ENCODE results near the gene SMIM7.
"Not testable (repeated sequence)": the region's sequence is repeated elsewhere in the genome, so short reads cannot be mapped to it uniquely, and the experiment has no call there.

The SMIM7 gene

GRCh38 chr19:16654627-16655026 is 5.3 kb downstream of the SMIM7 start:
- 75 to 100% methylated on average over 1 of the region's 3 CpGs for WGBS, 2 experiments (ENCODE audit: insufficient coverage in 2 of 2)
- Histone ChIP-seq H3K9me3 (ENCODE audit: control insufficient read depth, low read length) (no peaks in the 10 kb centered on the region), H3K27ac (ENCODE audit: low read depth, low read length, severe bottlenecking) (no peak overlapping the region), H3K36me3 (ENCODE audit: control insufficient read depth, insufficient read depth, low read length) (peaks cover 87% of the 10 kb centered on the region), H3K4me1 (ENCODE audit: control insufficient read depth, insufficient read depth, low read length, poor library complexity, severe bottlenecking) (peaks cover 3% of the 10 kb centered on the region), H3K4me3 (ENCODE audit: extremely low read depth, insufficient read depth, low read length, poor library complexity, severe bottlenecking) (no peak overlapping the region)

- peaks cover 91% of the 10 kb centered on the region for H3K36me3 ChIP-seq (ENCODE audit: control insufficient read depth, insufficient read depth, low read length)
- WGBS, 2 experiments (ENCODE audit: insufficient coverage in 2 of 2), result 95 to 100% methylated on average over 3 of the region's 3 CpGs
Observed at GRCh38 chr19:16654140-16654539, 5.8 kb downstream of the SMIM7 start.

GRCh38 chr19:16652854-16653253 is 7.1 kb downstream of the SMIM7 start:
- Histone ChIP-seq H3K4me1 (ENCODE audit: control insufficient read depth, insufficient read depth, low read length, poor library complexity, severe bottlenecking) (no peaks in the 10 kb centered on the region), H3K36me3 (ENCODE audit: control insufficient read depth, insufficient read depth, low read length) (peaks cover 87% of the 10 kb centered on the region)
- WGBS, 2 experiments (ENCODE audit: insufficient coverage in 2 of 2), result 97% methylated on average over 6 to 7 of the region's 7 CpGs

More at GRCh38 chr19:16654140-16654539, 5.8 kb downstream of the SMIM7 start:
- Histone ChIP-seq H3K4me3 (ENCODE audit: extremely low read depth, insufficient read depth, low read length, poor library complexity, severe bottlenecking) (no peak overlapping the region), H3K9me3 (ENCODE audit: control insufficient read depth, low read length) (no peaks in the 10 kb centered on the region), H3K4me1 (ENCODE audit: control insufficient read depth, insufficient read depth, low read length, poor library complexity, severe bottlenecking) (peaks cover 3% of the 10 kb centered on the region), H3K27ac (ENCODE audit: low read depth, low read length, severe bottlenecking) (no peak overlapping the region)

GRCh38 chr19:16651421-16652188 is 8.3 kb downstream of the SMIM7 start:
- 92 to 97% methylated on average over 7 to 8 of the region's 8 CpGs for WGBS, 2 experiments (ENCODE audit: insufficient coverage in 2 of 2)

More at GRCh38 chr19:16652854-16653253, 7.1 kb downstream of the SMIM7 start:
- H3K9me3 ChIP-seq (ENCODE audit: control insufficient read depth, low read length), result no peaks in the 10 kb centered on the region
- H3K27ac ChIP-seq (ENCODE audit: low read depth, low read length, severe bottlenecking), result no peak overlapping the region
- H3K4me3 ChIP-seq (ENCODE audit: extremely low read depth, insufficient read depth, low read length, poor library complexity, severe bottlenecking), result no peak overlapping the region

GRCh38 chr19:16650821-16651220 is 9.1 kb downstream of the SMIM7 start:
- H3K27ac ChIP-seq (ENCODE audit: low read depth, low read length, severe bottlenecking), result no peak overlapping the region
- peaks cover 87% of the 10 kb centered on the region for H3K36me3 ChIP-seq (ENCODE audit: control insufficient read depth, insufficient read depth, low read length)
- H3K4me1 ChIP-seq (ENCODE audit: control insufficient read depth, insufficient read depth, low read length, poor library complexity, severe bottlenecking), result no peaks in the 10 kb centered on the region
- H3K4me3 ChIP-seq (ENCODE audit: extremely low read depth, insufficient read depth, low read length, poor library complexity, severe bottlenecking), result no peak overlapping the region
- 94 to 100% methylated on average over 2 of the region's 2 CpGs for WGBS, 2 experiments (ENCODE audit: insufficient coverage in 2 of 2)
- H3K9me3 ChIP-seq (ENCODE audit: control insufficient read depth, low read length), result no peaks in the 10 kb centered on the region

More at GRCh38 chr19:16651421-16652188, 8.3 kb downstream of the SMIM7 start:
- not testable (repeated sequence) for H3K27ac ChIP-seq (ENCODE audit: low read depth, low read length, severe bottlenecking); H3K9me3 ChIP-seq (ENCODE audit: control insufficient read depth, low read length); H3K4me1 ChIP-seq (ENCODE audit: control insufficient read depth, insufficient read depth, low read length, poor library complexity, severe bottlenecking); H3K4me3 ChIP-seq (ENCODE audit: extremely low read depth, insufficient read depth, low read length, poor library complexity, severe bottlenecking)
- peaks cover 85% of the 10 kb centered on the region for H3K36me3 ChIP-seq (ENCODE audit: control insufficient read depth, insufficient read depth, low read length)

GRCh38 chr19:16649734-16650133 is 10.2 kb downstream of the SMIM7 start:
- H3K4me1 ChIP-seq (ENCODE audit: control insufficient read depth, insufficient read depth, low read length, poor library complexity, severe bottlenecking), result no peaks in the 10 kb centered on the region
- H3K4me3 ChIP-seq (ENCODE audit: extremely low read depth, insufficient read depth, low read length, poor library complexity, severe bottlenecking), result no peak overlapping the region
- H3K27ac ChIP-seq (ENCODE audit: low read depth, low read length, severe bottlenecking), result no peak overlapping the region
- 96 to 97% methylated on average over 8 to 9 of the region's 9 CpGs for WGBS, 2 experiments (ENCODE audit: insufficient coverage in 2 of 2)
- H3K9me3 ChIP-seq (ENCODE audit: control insufficient read depth, low read length), result no peaks in the 10 kb centered on the region
- peaks cover 87% of the 10 kb centered on the region for H3K36me3 ChIP-seq (ENCODE audit: control insufficient read depth, insufficient read depth, low read length)

- Histone ChIP-seq H3K4me1 (ENCODE audit: control insufficient read depth, insufficient read depth, low read length, poor library complexity, severe bottlenecking) (no peaks in the 10 kb centered on the region), H3K4me3 (ENCODE audit: extremely low read depth, insufficient read depth, low read length, poor library complexity, severe bottlenecking) (no peak overlapping the region), H3K36me3 (ENCODE audit: control insufficient read depth, insufficient read depth, low read length) (peaks cover 83% of the 10 kb centered on the region), H3K27ac (ENCODE audit: low read depth, low read length, severe bottlenecking) (no peak overlapping the region), H3K9me3 (ENCODE audit: control insufficient read depth, low read length) (no peaks in the 10 kb centered on the region)
- 97 to 100% methylated on average over 9 of the region's 9 CpGs for WGBS, 2 experiments (ENCODE audit: insufficient coverage in 2 of 2)
Observed at GRCh38 chr19:16645140-16645539, 14.8 kb downstream of the SMIM7 start.

- 79 to 98% methylated on average over 2 to 7 of the region's 10 CpGs for WGBS, 2 experiments (ENCODE audit: insufficient coverage in 2 of 2)
- Histone ChIP-seq H3K4me3 (ENCODE audit: extremely low read depth, insufficient read depth, low read length, poor library complexity, severe bottlenecking) (no peak overlapping the region), H3K36me3 (ENCODE audit: control insufficient read depth, insufficient read depth, low read length) (peaks cover 86% of the 10 kb centered on the region)
Observed at GRCh38 chr19:16641695-16642094, 18.2 kb downstream of the SMIM7 start.

GRCh38 chr19:16640951-16641350 is 19.0 kb downstream of the SMIM7 start:
- Histone ChIP-seq H3K4me3 (ENCODE audit: extremely low read depth, insufficient read depth, low read length, poor library complexity, severe bottlenecking) (no peak overlapping the region), H3K27ac (ENCODE audit: low read depth, low read length, severe bottlenecking) (no peak overlapping the region), H3K9me3 (ENCODE audit: control insufficient read depth, low read length) (no peaks in the 10 kb centered on the region), H3K4me1 (ENCODE audit: control insufficient read depth, insufficient read depth, low read length, poor library complexity, severe bottlenecking) (no peaks in the 10 kb centered on the region), H3K36me3 (ENCODE audit: control insufficient read depth, insufficient read depth, low read length) (peaks cover 81% of the 10 kb centered on the region)
- WGBS, 2 experiments (ENCODE audit: insufficient coverage in 2 of 2), result no CpG with 5 or more reads among the region's 1 CpG

More at GRCh38 chr19:16641695-16642094, 18.2 kb downstream of the SMIM7 start:
- Histone ChIP-seq H3K27ac (ENCODE audit: low read depth, low read length, severe bottlenecking) (no peak overlapping the region), H3K9me3 (ENCODE audit: control insufficient read depth, low read length) (no peaks in the 10 kb centered on the region), H3K4me1 (ENCODE audit: control insufficient read depth, insufficient read depth, low read length, poor library complexity, severe bottlenecking) (no peaks in the 10 kb centered on the region)

- Histone ChIP-seq H3K27ac (ENCODE audit: low read depth, low read length, severe bottlenecking) (no peak overlapping the region), H3K36me3 (ENCODE audit: control insufficient read depth, insufficient read depth, low read length) (peaks cover 71% of the 10 kb centered on the region), H3K9me3 (ENCODE audit: control insufficient read depth, low read length) (no peaks in the 10 kb centered on the region), H3K4me1 (ENCODE audit: control insufficient read depth, insufficient read depth, low read length, poor library complexity, severe bottlenecking) (no peaks in the 10 kb centered on the region), H3K4me3 (ENCODE audit: extremely low read depth, insufficient read depth, low read length, poor library complexity, severe bottlenecking) (no peak overlapping the region)
- WGBS, 2 experiments (ENCODE audit: insufficient coverage in 2 of 2), result 89% methylated on average over 1 of the region's 1 CpG; no CpG with 5 or more reads in 1 of the 2 experiments
Observed at GRCh38 chr19:16638666-16639065, 21.3 kb downstream of the SMIM7 start.

GRCh38 chr19:16637535-16637934 is 22.4 kb downstream of the SMIM7 start:
- peaks cover 71% of the 10 kb centered on the region for H3K36me3 ChIP-seq (ENCODE audit: control insufficient read depth, insufficient read depth, low read length)

More at GRCh38 chr19:16637535-16637934, 22.4 kb downstream of the SMIM7 start:
- no peaks in the 10 kb centered on the region for H3K4me1 ChIP-seq (ENCODE audit: control insufficient read depth, insufficient read depth, low read length, poor library complexity, severe bottlenecking)
- no peak overlapping the region for H3K27ac ChIP-seq (ENCODE audit: low read depth, low read length, severe bottlenecking)
- no peaks in the 10 kb centered on the region for H3K9me3 ChIP-seq (ENCODE audit: control insufficient read depth, low read length)
- H3K4me3 ChIP-seq (ENCODE audit: extremely low read depth, insufficient read depth, low read length, poor library complexity, severe bottlenecking), result no peak overlapping the region

All from mesodermal cell (in vitro differentiated cells).